Measurements from ENCODE around the gene FAM181A. TPM values are rescaled to one million over a fixed set of nuclear protein-coding genes. Genes with fewer than 3 reads are reported as not detected.
A peak's percentile ranks its signal among the peaks of the same experiment; 100 is the strongest.

FAM181A gene
- total and polyA plus RNA-seq, 12 donors: not detected

DNA sequence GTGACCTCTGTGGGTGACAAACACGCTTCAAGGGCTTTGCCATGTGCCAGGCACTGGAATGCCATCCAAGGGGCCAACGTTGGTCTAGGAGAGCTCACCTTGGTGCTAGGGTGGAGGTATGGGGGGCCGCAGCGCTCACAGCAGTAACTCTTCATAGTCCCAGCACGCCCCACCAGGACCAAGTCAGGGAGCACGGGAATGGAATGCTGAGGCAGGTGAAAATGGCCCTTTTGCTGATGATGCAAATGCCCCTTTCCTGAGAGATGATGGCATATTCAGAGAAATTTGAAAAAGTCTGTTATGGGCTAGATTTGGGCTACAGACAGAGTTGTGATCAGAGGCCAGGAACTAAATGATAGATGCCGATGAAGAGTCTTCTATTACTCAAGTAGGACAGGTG lies 10.0 kb upstream of the FAM181A start:
- Histone ChIP-seq H3K4me3 (no peak overlapping the region), H3K4me1 (no peaks in the 10 kb centered on the region), H3K27me3 (no peaks in the 10 kb centered on the region), H3K27ac (no peak overlapping the region), H3K9me3 (peaks cover 0 to 21% (median 0%) of the 10 kb centered on the region in 11 donors), H3K36me3 (no peaks in the 10 kb centered on the region)
- DNase-seq: no peak
- no peak for ATAC-seq
- intact Hi-C loops (cut with DNase I): no loop called here
- TF ChIP-seq, protein P1, sequence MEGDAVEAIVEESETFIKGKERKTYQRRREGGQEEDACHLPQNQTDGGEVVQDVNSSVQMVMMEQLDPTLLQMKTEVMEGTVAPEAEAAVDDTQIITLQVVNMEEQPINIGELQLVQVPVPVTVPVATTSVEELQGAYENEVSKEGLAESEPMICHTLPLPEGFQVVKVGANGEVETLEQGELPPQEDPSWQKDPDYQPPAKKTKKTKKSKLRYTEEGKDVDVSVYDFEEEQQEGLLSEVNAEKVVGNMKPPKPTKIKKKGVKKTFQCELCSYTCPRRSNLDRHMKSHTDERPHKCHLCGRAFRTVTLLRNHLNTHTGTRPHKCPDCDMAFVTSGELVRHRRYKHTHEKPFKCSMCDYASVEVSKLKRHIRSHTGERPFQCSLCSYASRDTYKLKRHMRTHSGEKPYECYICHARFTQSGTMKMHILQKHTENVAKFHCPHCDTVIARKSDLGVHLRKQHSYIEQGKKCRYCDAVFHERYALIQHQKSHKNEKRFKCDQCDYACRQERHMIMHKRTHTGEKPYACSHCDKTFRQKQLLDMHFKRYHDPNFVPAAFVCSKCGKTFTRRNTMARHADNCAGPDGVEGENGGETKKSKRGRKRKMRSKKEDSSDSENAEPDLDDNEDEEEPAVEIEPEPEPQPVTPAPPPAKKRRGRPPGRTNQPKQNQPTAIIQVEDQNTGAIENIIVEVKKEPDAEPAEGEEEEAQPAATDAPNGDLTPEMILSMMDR (IDR thresholded peaks at IDR 0.05): no peak
- WGBS, 2 donors: 83 to 88% methylated on average over 7 of the region's 7 CpGs

DNA sequence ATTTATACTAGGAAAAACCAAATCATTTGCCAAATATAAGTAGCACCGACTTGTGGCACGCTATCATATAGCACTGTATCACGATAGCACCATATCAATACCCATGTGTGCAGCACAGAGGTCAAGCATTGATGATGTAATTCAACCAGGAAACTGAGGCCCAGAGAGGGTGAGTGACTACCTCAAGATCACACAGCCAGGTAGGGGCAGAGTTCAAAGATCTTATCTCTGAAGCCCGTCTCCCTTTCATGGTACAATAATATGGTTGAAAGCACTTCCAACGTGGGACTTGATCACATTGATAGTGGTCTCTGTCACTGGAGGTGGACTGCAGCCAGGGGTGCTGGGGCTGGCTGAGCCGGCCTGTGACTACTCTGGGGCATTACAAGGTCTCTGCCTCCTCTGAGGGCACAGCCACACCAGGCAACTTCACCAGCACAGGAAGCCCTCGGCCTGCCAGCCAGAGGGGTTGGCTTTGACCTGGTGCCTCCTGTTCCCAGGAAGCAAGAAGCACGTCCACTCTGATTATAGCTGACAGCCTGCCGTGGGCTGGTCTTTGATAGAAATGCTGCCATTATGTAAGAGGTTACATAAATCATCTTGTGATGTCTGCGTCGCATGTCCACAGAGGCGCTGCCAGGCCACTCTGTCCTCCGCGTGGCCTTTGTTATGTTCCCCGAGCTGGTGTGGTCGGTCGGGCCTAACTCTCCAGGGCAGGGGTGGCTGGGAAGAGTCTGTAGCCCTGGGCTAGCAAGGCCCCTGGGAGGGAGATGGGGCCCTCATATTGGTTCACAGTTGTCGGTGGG lies 5.9 kb upstream of the FAM181A start:
- 85 to 86% methylated on average over 18 of the region's 18 CpGs for WGBS, 2 donors
- H3K4me3 ChIP-seq: no peak overlapping the region
- ATAC-seq (peak in 2 of 8 donors; percentile 48 to 51), DNase-seq (no peak)
- H3K4me1 ChIP-seq: no peaks in the 10 kb centered on the region
- intact Hi-C loops (cut with DNase I): no loop called here
- H3K27ac ChIP-seq: no peak overlapping the region
- no peaks in the 10 kb centered on the region for H3K36me3 ChIP-seq
- H3K27me3 ChIP-seq: no peaks in the 10 kb centered on the region
- peaks cover 0 to 10% (median 0%) of the 10 kb centered on the region in 11 donors for H3K9me3 ChIP-seq
- TF ChIP-seq, protein P1 (IDR thresholded peaks at IDR 0.05): no peak

DNA sequence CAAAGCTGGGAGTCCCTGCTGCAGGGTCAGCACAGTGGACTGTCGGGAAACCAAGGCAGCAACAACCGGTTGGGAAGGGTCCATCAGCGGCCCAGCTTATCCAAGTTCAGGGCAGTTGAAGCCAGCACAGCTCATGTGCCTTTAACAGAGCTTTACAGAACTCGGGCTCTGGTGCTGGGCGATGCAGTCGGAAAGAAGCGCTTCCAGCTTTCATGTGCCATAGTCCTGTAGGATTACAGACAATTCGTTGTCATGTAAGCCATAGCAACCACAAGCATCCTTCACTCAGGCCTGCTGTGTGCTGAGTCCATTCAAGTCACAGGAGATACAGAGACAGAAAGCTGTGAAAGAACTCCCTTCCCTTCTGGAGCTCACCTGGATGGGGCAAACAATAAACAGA lies 3.5 kb upstream of the FAM181A start:
- ATAC-seq (no peak), DNase-seq (no peak)
- Histone ChIP-seq H3K9me3 (peaks cover 0 to 10% (median 0%) of the 10 kb centered on the region in 11 donors), H3K4me3 (no peak overlapping the region), H3K36me3 (no peaks in the 10 kb centered on the region), H3K4me1 (no peaks in the 10 kb centered on the region), H3K27ac (no peak overlapping the region), H3K27me3 (no peaks in the 10 kb centered on the region)
- TF ChIP-seq, protein P1 (IDR thresholded peaks at IDR 0.05): no peak
- 81 to 87% methylated on average over 8 of the region's 8 CpGs for whole genome bisulfite sequencing, 2 donors
- intact Hi-C loops (cut with DNase I): no loop called here

DNA sequence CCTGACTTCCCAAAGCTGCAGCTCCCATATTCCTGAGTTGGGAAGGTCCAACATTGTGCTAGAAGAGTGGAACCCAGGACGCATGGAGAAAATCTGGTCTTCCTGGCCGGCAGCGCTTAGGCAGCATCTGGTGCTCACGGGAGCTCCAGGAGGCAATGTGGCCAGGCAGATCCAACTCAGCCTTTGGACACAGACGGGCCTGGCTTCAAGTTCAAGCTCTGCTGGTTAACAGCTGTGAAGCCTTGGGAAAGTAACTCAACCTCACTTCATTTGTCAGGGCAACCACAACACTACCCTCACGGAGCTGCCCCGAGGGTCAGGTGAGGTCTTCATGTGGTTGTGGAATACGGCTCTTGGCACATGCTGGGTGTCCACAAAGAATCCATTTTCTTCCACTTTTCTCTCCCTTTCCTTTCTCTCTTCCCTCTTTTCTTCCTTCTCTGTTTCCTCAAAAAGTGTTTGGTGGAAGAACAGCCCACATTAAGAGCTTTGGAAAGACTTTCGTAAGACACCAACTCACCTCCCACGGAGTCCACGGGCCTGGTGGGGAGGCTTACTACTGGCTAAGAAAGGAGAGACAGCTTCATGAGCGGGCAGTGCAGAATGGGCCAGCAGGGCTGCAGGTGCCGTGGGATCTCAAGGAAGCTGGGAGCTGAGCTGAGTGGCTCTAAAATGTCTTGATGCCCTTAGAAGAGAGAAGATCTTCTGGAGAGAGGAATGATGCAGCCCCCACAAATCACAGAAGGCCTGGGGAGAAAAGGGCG lies 2.4 kb upstream of the FAM181A start:
- TF ChIP-seq, protein P1 (IDR thresholded peaks at IDR 0.05): no peak
- DNase-seq (no peak), ATAC-seq (no peak)
- Histone ChIP-seq H3K4me3 (no peak overlapping the region), H3K27ac (no peak overlapping the region), H3K36me3 (no peaks in the 10 kb centered on the region), H3K9me3 (peaks cover 0 to 5% (median 0%) of the 10 kb centered on the region in 11 donors), H3K4me1 (no peaks in the 10 kb centered on the region), H3K27me3 (no peaks in the 10 kb centered on the region)
- 89 to 90% methylated on average over 14 of the region's 14 CpGs for whole genome bisulfite sequencing, 2 donors
- intact Hi-C loops (cut with DNase I): no loop called here

Measured in heart right ventricle (tissue), 16 donors.